A673 (cell line): ENCODE measurements around the gene CDRT4. TPM values are rescaled to one million over a fixed set of nuclear protein-coding genes. Genes with fewer than 3 reads are reported as not detected.

Experiments
- BruUV-seq: library from RNA; stranded (reverse); fragments of 400-500 nt; replicated peaks from 2 replicates; lab custom pipeline; 2021; lab: Mats Ljungman, UMichigan
- CTCF ChIA-PET: fragments of 300-600 bp; sonication (Branson Sonifier 250); formaldehyde crosslinking; loops from one replicate; lab custom pipeline; 2022; ENCODE audit warnings: antibody characterized with exemption; lab: Charles Lee
- POLR2A ChIA-PET: fragments of 300-600 bp; sonication (Branson Sonifier 250); formaldehyde crosslinking; loops from one replicate; lab custom pipeline; 2022; ENCODE audit warnings: antibody characterized with exemption; ENCODE audit not compliant: low non-redundant PET; lab: Charles Lee
- DNase-seq: peaks from one replicate; pipeline ENCODE4 v3.0.0-alpha.2; 2015; ENCODE audit warnings: low spot score
- H3K27ac ChIP-seq: fragments of 200-600 bp; sonication (generic); 2 replicates; pipeline ENCODE4 v1.5.1; 2016; ENCODE audit warnings: mixed run types, low read depth, mild to moderate bottlenecking, mixed read lengths, antibody characterized with exemption, low read length; ENCODE audit not compliant: poor library complexity, severe bottlenecking
- H3K27me3 ChIP-seq: fragments of 200-600 bp; sonication (generic); replicated peaks from 2 replicates; pipeline ENCODE4 v1.6.1; 2017; ENCODE audit warnings: mixed run types, low read depth, mild to moderate bottlenecking, mixed read lengths, antibody characterized with exemption, low read length; ENCODE audit not compliant: insufficient read depth, poor library complexity
- H3K36me3 ChIP-seq: fragments of 200-600 bp; sonication (generic); 2 replicates; pipeline ENCODE4 v1.6.1; 2016; ENCODE audit warnings: mixed run types, mild to moderate bottlenecking, mixed read lengths, antibody characterized with exemption, low read length; ENCODE audit not compliant: insufficient read depth, poor library complexity, severe bottlenecking
- H3K4me1 ChIP-seq: fragments of 200-600 bp; sonication (generic); 2 replicates; pipeline ENCODE4 v1.6.1; 2017; ENCODE audit warnings: mixed run types, mild to moderate bottlenecking, mixed read lengths, antibody characterized with exemption, low read length; ENCODE audit not compliant: insufficient read depth, poor library complexity, severe bottlenecking
- H3K4me3 ChIP-seq: fragments of 200-600 bp; sonication (generic); 2 replicates; pipeline ENCODE4 v1.5.1; 2016; ENCODE audit warnings: low read depth, mixed run types, mild to moderate bottlenecking, mixed read lengths, low read length; ENCODE audit not compliant: poor library complexity, severe bottlenecking
- H3K9me3 ChIP-seq: fragments of 200-600 bp; sonication (generic); 2 replicates; pipeline ENCODE4 v1.6.1; 2016; ENCODE audit warnings: mixed run types, low read depth, mild to moderate bottlenecking, mixed read lengths, antibody characterized with exemption, low read length; ENCODE audit not compliant: poor library complexity, severe bottlenecking
- EZH2 ChIP-seq: fragments of 200-600 bp; sonication (generic); IDR thresholded peaks from 2 replicates; pipeline ENCODE4 v1.6.1; 2017; ENCODE audit warnings: borderline replicate concordance, low read depth, mild to moderate bottlenecking, mixed read lengths, antibody characterized with exemption, low read length; ENCODE audit not compliant: poor library complexity, severe bottlenecking
- intact Hi-C: fragments of 100-400 bp; cut with micrococcal nuclease; formaldehyde crosslinking; loops from one replicate; pipeline ENCODE4 v1.10.0; 2022; ENCODE audit not compliant: unreplicated experiment
- total RNA-seq: library from RNA; stranded (reverse); gene quantifications from 2 replicates; pipeline ENCODE4 v1.2.3, GENCODE V29; 2021
- TF ChIP-seq, protein P1 (sequence below): fragments of 300-800, 200-600 bp; sonication (generic); conservative IDR thresholded peaks from 2 replicates; pipeline ENCODE4 v1.5.1; 2017; ENCODE audit warnings: low read depth, mild to moderate bottlenecking, antibody characterized with exemption, low read length, moderate library complexity, mixed read lengths

CDRT4 gene
- total RNA-seq, 1 experiment from 2014 or later = 0.62 TPM

DNA sequence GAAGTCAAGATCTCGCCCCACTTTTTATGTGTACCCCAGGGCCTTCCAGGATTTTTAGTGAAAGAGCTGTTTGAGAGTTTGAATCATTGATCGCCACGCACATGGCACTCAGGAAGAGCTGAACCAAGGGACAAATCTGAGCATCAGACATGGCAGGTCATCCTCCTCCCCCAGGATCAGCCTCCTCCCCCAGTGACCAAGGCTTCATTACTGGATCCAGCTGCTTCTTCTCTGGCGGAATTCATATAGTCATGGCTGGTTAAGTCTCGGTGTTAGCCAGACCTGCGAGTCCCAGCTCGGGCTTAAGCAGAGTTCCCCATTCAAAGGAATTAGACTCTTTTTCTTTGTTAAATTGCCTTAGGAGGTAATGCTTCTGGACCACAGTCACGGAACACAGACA, 32.5 kb downstream of the CDRT4 start:
- no TSS peak for BruUV-seq
- no peaks in the 10 kb centered on the region for H3K9me3 ChIP-seq
- intact Hi-C loops = no loop called here
- H3K27me3 ChIP-seq = no peaks in the 10 kb centered on the region
- POLR2A ChIA-PET = no interaction called here
- H3K36me3 ChIP-seq = no peaks in the 10 kb centered on the region
- H3K4me3 ChIP-seq = no peak overlapping the region
- TF ChIP-seq, protein P1, sequence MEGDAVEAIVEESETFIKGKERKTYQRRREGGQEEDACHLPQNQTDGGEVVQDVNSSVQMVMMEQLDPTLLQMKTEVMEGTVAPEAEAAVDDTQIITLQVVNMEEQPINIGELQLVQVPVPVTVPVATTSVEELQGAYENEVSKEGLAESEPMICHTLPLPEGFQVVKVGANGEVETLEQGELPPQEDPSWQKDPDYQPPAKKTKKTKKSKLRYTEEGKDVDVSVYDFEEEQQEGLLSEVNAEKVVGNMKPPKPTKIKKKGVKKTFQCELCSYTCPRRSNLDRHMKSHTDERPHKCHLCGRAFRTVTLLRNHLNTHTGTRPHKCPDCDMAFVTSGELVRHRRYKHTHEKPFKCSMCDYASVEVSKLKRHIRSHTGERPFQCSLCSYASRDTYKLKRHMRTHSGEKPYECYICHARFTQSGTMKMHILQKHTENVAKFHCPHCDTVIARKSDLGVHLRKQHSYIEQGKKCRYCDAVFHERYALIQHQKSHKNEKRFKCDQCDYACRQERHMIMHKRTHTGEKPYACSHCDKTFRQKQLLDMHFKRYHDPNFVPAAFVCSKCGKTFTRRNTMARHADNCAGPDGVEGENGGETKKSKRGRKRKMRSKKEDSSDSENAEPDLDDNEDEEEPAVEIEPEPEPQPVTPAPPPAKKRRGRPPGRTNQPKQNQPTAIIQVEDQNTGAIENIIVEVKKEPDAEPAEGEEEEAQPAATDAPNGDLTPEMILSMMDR = no peak
- TF ChIP-seq EZH2 = no peak
- no peak for DNase-seq
- CTCF ChIA-PET = no interaction called here
- no peaks in the 10 kb centered on the region for H3K4me1 ChIP-seq
- H3K27ac ChIP-seq = no peak overlapping the region

DNA sequence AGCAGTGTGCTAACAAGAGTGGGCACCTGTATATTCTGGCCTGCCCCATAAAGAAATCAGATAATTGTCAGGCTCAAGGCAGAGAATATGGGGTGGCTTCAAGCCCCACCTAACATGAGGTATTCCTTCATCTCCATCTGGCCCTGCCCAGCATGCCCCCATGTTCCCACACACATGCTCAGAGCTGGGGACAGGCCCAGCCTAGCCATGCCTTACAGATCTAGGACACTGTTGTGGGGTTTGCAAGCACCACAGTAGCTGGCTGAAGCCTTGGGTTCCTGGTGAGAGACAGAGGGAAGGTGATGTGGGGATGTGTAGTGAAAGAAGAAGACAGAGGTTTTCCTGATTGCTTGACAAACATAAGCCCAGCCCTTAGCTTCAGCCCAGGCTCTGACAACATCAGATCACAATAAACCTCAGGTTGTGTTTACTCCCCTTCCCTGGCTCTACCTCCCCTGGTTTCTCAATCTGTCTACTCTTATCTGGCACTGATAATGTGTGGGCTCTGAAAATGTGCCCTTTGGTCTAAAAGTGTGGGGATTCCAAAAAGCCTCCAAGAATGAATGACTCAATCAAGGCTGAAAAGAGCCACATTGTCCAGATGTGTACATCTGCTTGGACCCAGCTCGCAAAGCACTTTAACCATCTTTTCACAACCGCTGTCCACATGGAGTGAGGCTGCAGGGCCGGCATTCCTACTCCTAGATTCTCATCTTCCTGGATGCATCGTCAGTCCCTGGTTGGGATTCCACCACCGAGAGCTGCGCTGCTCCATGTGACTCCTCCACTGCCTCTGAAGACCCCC, 34.4 kb downstream of the CDRT4 start:
- no peak for DNase-seq
- ChIA-PET CTCF (no interaction called here), POLR2A (no interaction called here)
- Histone ChIP-seq H3K4me1 (no peaks in the 10 kb centered on the region), H3K27ac (no peak overlapping the region), H3K4me3 (no peak overlapping the region), H3K36me3 (no peaks in the 10 kb centered on the region), H3K27me3 (no peaks in the 10 kb centered on the region), H3K9me3 (no peaks in the 10 kb centered on the region)
- no peak for TF ChIP-seq EZH2
- TF ChIP-seq, protein P1 = no peak
- no TSS peak for BruUV-seq
- intact Hi-C loops = no loop called here

DNA sequence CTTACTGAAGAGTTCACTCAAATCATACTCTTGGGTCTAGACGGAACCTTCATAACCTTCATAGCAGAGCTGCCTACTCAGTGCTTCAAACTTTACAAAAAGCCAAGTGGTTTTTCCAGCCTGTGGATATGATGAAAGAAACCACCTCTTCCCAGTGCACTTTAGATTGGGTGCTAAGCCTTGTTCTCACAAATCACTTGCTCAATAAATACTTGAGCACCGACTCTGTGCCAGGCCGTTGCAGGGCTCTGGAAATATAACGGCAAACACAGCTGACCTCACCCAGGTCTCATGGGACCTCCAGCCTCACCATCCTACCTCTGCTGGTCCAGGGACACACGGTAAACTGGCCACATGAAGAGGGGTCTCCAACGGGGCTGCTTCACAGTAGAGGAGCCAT, 35.7 kb downstream of the CDRT4 start:
- no TSS peak for BruUV-seq
- H3K9me3 ChIP-seq = no peaks in the 10 kb centered on the region
- H3K4me1 ChIP-seq = no peaks in the 10 kb centered on the region
- no peaks in the 10 kb centered on the region for H3K27me3 ChIP-seq
- H3K27ac ChIP-seq = no peak overlapping the region
- intact Hi-C loops = no loop called here
- DNase-seq = no peak
- no peaks in the 10 kb centered on the region for H3K36me3 ChIP-seq
- no peak overlapping the region for H3K4me3 ChIP-seq
- ChIA-PET CTCF (no interaction called here), POLR2A (no interaction called here)
- no peak for TF ChIP-seq EZH2

DNA sequence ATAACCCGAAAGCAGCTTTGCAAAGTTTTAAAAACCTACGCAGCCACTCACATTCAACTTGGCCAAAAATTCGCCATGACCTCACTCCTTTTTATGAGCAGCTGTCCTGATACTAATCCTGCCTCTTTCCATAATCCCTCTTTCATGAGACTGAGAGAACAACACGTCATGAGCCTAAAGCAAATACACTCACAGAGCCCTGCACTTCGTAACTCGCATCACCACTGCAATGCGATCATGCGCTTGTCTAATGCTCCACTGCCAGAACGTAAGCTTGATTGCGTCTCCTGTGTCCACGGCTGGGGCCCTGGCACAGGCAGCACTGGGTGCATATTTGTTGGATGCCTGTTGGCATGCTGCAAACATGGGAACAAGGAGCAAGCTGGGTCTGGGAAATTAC, 36.2 kb downstream of the CDRT4 start:
- POLR2A ChIA-PET = no interaction called here

More for the DNA sequence above, 36.2 kb downstream of the CDRT4 start:
- no peak for TF ChIP-seq EZH2
- TF ChIP-seq, protein P1 = no peak
- Histone ChIP-seq H3K4me3 (no peak overlapping the region), H3K36me3 (no peaks in the 10 kb centered on the region), H3K27me3 (no peaks in the 10 kb centered on the region), H3K27ac (no peak overlapping the region), H3K4me1 (no peaks in the 10 kb centered on the region), H3K9me3 (no peaks in the 10 kb centered on the region)
- intact Hi-C loops = no loop called here
- no TSS peak for BruUV-seq
- CTCF ChIA-PET = no interaction called here
- DNase-seq = no peak
